ENCODE data around the gene EML5.

The EML5 gene

GRCh38 chr14:88698651-88699050 lies 94.1 kb downstream of the EML5 start:
- no peak for DNase-seq

- DNase-seq = no peak
These were observed 96.9 kb downstream of the EML5 start for GRCh38 chr14:88695870-88696269.

GRCh38 chr14:88688386-88688785 lies 104.4 kb downstream of the EML5 start:
- DNase-seq = no peak

- no peak for DNase-seq
These were observed 109.6 kb downstream of the EML5 start for GRCh38 chr14:88683119-88683518.

GRCh38 chr14:88682495-88683114 lies 110.1 kb downstream of the EML5 start:
- DNase-seq = no peak

- no peak for DNase-seq
These were observed 110.8 kb downstream of the EML5 start for GRCh38 chr14:88681755-88682494.

- DNase-seq = no peak
These were observed 123.4 kb downstream of the EML5 start for GRCh38 chr14:88669346-88669745.

GRCh38 chr14:88668448-88669116 lies 124.2 kb downstream of the EML5 start:
- no peak for DNase-seq

GRCh38 chr14:88667555-88668273 lies 125.0 kb downstream of the EML5 start:
- DNase-seq = peak; percentile 8 to 72 (median 22)

GRCh38 chr14:88660056-88660455 lies 132.7 kb downstream of the EML5 start:
- DNase-seq = no peak

GRCh38 chr14:88639221-88639620 lies 153.5 kb downstream of the EML5 start:
- no peak for DNase-seq

- no peak for DNase-seq
These were observed 160.2 kb downstream of the EML5 start for GRCh38 chr14:88632512-88632911.

GRCh38 chr14:88631091-88631490 lies 161.7 kb downstream of the EML5 start:
- DNase-seq = no peak

- DNase-seq = no peak
These were observed 162.2 kb downstream of the EML5 start for GRCh38 chr14:88630565-88630964.

- DNase-seq = no peak
These were observed 164.3 kb downstream of the EML5 start for GRCh38 chr14:88628462-88628861.

GRCh38 chr14:88628033-88628432 lies 164.7 kb downstream of the EML5 start:
- no peak for DNase-seq

- DNase-seq = no peak
These were observed 167.1 kb downstream of the EML5 start for GRCh38 chr14:88625671-88626070.

- no peak for DNase-seq
These were observed 171.7 kb downstream of the EML5 start for GRCh38 chr14:88621100-88621499.

GRCh38 chr14:88618476-88618875 lies 174.3 kb downstream of the EML5 start:
- DNase-seq = no peak

- no peak for DNase-seq
These were observed 175.3 kb downstream of the EML5 start for GRCh38 chr14:88617479-88617878.

GRCh38 chr14:88616697-88617096 lies 176.1 kb downstream of the EML5 start:
- no peak for DNase-seq

- no peak for DNase-seq
These were observed 178.4 kb downstream of the EML5 start for GRCh38 chr14:88614218-88614907.

- no peak for DNase-seq
These were observed 179.2 kb downstream of the EML5 start for GRCh38 chr14:88613552-88614010.

All from stimulated activated naive CD4-positive, alpha-beta T cell (primary cell).